ENCODE results near the gene THEMIS. TPM values are rescaled to one million over a fixed set of nuclear protein-coding genes. Genes with fewer than 3 reads are reported as not detected.

THEMIS gene
- total and polyA plus RNA-seq, 2 of the 4 experiments (the other 2 are of a cell fraction): not detected

DNA sequence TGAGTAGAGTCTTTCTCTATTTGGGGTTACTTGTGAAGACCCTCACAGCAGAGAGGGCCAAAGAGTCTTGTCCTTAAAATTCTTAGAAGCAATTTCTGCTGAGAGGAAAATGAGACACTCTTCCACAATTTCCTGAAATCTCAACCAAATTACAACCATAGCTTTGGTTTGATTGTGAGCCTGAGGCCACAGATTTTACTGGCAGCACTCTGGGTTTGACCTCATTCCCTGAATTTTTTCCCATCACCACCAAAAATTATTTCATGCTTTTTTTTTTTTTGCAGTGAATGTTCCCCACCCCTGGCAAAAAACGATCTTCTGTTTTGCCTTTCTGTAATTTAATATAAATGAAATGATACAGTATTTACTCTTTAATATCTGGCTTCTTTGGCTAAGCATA lies 125.5 kb downstream of the THEMIS start:
- Histone ChIP-seq H3K9ac (ENCODE audit: low read depth, low read length) (no peak overlapping the region), H2AFZ (replicated peaks; ENCODE audit: low read length, poor library complexity) (no peak overlapping the region), H3K14ac (replicated peaks; ENCODE audit: low read depth, low read length) (no peak overlapping the region), H4K5ac (ENCODE audit: low read depth, low read length) (no peak overlapping the region), H3K56ac (ENCODE audit: extremely low read depth, insufficient read depth, low read length) (no peak overlapping the region), H4K8ac (ENCODE audit: low read depth in 2 of 2, low read length in 2 of 2) (no peak overlapping the region), H3K27ac (ENCODE audit: insufficient read depth, low read length) (no peak overlapping the region), H2BK20ac (ENCODE audit: low read depth, low read length) (no peak overlapping the region), H3K9me1 (ENCODE audit: insufficient read depth, low read length) (no peaks in the 10 kb centered on the region), H3K9me3 (ENCODE audit: control insufficient read depth, insufficient read depth, low read length) (no peaks in the 10 kb centered on the region), H2AK9ac (replicated peaks; ENCODE audit: low read depth, low read length, poor library complexity) (no peak overlapping the region), H4K91ac (ENCODE audit: insufficient read depth, low read depth, low read length) (no peak overlapping the region), H3K18ac (ENCODE audit: low read depth, low read length) (no peak overlapping the region), H3K27me3 (ENCODE audit: control insufficient read depth, insufficient read depth, low read length) (no peaks in the 10 kb centered on the region; the same call in 1 of the 2 replicates), H3K36me3 (ENCODE audit: control insufficient read depth, insufficient read depth, low read length) (no peaks in the 10 kb centered on the region), H2BK15ac (ENCODE audit: low read depth, low read length) (no peak overlapping the region), H3K4ac (ENCODE audit: low read depth, low read length) (no peak overlapping the region), H3K4me1 (ENCODE audit: control insufficient read depth, insufficient read depth, low read length) (no peaks in the 10 kb centered on the region), H3K4me2 (ENCODE audit: low read depth, low read length) (no peak overlapping the region), H2BK120ac (ENCODE audit: low read depth, low read length) (no peak overlapping the region), H3K23ac (ENCODE audit: low read depth, low read length) (no peak overlapping the region), H2BK5ac (ENCODE audit: low read depth, low read length, poor library complexity, severe bottlenecking) (no peak overlapping the region), H3K79me1 (ENCODE audit: low read depth in 1 of 2, low read length in 2 of 2) (no peaks in the 10 kb centered on the region), H4K20me1 (ENCODE audit: insufficient read depth, low read length) (no peaks in the 10 kb centered on the region), H2AK5ac (ENCODE audit: low read depth, low read length) (no peak overlapping the region), H3K4me3 (ENCODE audit: insufficient read depth, low read depth, low read length) (no peak overlapping the region)
- ChIA-PET CTCF (no interaction called here), POLR2A (ENCODE audit: unreplicated experiment) (no interaction called here)
- BruUV-seq (replicated peaks): no TSS peak
- DNase-seq (no peak), ATAC-seq (ENCODE audit: low read depth) (no peak)
- intact Hi-C loops (cut with micrococcal nuclease): no loop called here
- WGBS, 2 experiments (ENCODE audit: extremely low coverage in 2 of 2, insufficient read length in 1 of 2): no CpG with 5 or more reads among the region's 1 CpG
- dilution Hi-C loops (cut with HindIII; ENCODE audit: low sequenced_read_pairs, unreplicated experiment): no loop called here
- TF ChIP-seq POLR2A (IDR thresholded peaks at IDR 0.05; ENCODE audit: low read depth, low read length) (no peak), BHLHE40 (IDR thresholded peaks at IDR 0.05; ENCODE audit: low read depth, low read length) (no peak), MAZ (IDR thresholded peaks at IDR 0.05; ENCODE audit: borderline replicate concordance, low read depth, low read length) (no peak), FOS (IDR thresholded peaks at IDR 0.05; ENCODE audit: low read depth, low read length) (no peak), NFE2L2 (IDR thresholded peaks at IDR 0.05; ENCODE audit: low read depth, low read length) (no peak), SMC3 (IDR thresholded peaks at IDR 0.05; ENCODE audit: low read depth, low read length) (no peak), CEBPB (IDR thresholded peaks at IDR 0.05; ENCODE audit: low read depth, low read length) (no peak), RAD21 (IDR thresholded peaks at IDR 0.05; ENCODE audit: low read length) (no peak), MAFK (IDR thresholded peaks at IDR 0.05; ENCODE audit: low read depth, low read length) (no peak), MXI1 (IDR thresholded peaks at IDR 0.05; ENCODE audit: borderline replicate concordance, low read depth, low read length) (no peak), CTCF (conservative IDR thresholded peaks at IDR 0.05; ENCODE audit: low read depth, low read length) (no peak), RFX5 (IDR thresholded peaks at IDR 0.05; ENCODE audit: low read depth, low read length) (no peak), CHD1 (IDR thresholded peaks at IDR 0.05; ENCODE audit: low read depth, low read length) (no peak), RCOR1 (IDR thresholded peaks at IDR 0.05; ENCODE audit: insufficient replicate concordance, low read length) (no peak)
- TF ChIP-seq, protein P1, sequence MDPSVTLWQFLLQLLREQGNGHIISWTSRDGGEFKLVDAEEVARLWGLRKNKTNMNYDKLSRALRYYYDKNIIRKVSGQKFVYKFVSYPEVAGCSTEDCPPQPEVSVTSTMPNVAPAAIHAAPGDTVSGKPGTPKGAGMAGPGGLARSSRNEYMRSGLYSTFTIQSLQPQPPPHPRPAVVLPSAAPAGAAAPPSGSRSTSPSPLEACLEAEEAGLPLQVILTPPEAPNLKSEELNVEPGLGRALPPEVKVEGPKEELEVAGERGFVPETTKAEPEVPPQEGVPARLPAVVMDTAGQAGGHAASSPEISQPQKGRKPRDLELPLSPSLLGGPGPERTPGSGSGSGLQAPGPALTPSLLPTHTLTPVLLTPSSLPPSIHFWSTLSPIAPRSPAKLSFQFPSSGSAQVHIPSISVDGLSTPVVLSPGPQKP (IDR thresholded peaks at IDR 0.05; ENCODE audit: borderline replicate concordance, low read depth, low read length): no peak
- TF ChIP-seq, protein P2, sequence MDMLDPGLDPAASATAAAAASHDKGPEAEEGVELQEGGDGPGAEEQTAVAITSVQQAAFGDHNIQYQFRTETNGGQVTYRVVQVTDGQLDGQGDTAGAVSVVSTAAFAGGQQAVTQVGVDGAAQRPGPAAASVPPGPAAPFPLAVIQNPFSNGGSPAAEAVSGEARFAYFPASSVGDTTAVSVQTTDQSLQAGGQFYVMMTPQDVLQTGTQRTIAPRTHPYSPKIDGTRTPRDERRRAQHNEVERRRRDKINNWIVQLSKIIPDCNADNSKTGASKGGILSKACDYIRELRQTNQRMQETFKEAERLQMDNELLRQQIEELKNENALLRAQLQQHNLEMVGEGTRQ (IDR thresholded peaks at IDR 0.05; ENCODE audit: low read depth, low read length): no peak
- in situ Hi-C loops (cut with MboI; ENCODE audit: low sequenced_read_pairs): no loop called here

All from IMR-90 (cell line).